Middle frontal gyrus (tissue), 1 donor: ENCODE measurements around the gene KDM4B.

Experiments
- DNase-seq: peaks from one replicate; pipeline ENCODE4 v3.0.0-alpha.2; 2015; ENCODE audit warnings: low spot score; ENCODE audit errors: extremely low spot score

Gene KDM4B

DNA sequence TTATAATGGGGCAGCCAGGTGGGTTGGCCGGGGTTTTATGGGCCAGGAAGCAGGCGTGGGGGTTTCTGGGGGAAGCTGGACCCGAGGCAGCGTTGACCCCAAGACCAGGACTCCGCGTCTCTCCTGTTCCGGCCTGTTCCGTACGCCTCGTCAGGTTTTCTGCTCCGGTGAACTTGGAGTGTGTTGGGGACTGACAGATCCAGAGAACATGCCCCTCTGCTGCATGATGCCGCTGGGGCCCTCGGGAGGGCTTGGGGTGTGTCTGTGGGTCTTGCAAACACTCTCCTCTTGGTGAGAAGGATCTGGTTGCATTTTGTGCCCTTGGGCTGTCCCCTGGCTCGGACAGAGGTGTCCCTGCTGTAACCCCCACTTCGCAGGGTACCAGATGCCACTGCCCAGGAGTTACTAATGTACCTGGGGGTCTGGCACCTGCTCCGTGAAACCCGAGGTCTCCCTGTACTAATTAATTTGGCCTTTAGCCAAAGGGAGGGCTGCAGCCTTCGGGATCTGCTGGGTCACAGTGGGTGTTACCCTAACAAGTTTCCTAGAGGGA lies 15.6 kb downstream of the KDM4B start:
- DNase-seq, result no peak

DNA sequence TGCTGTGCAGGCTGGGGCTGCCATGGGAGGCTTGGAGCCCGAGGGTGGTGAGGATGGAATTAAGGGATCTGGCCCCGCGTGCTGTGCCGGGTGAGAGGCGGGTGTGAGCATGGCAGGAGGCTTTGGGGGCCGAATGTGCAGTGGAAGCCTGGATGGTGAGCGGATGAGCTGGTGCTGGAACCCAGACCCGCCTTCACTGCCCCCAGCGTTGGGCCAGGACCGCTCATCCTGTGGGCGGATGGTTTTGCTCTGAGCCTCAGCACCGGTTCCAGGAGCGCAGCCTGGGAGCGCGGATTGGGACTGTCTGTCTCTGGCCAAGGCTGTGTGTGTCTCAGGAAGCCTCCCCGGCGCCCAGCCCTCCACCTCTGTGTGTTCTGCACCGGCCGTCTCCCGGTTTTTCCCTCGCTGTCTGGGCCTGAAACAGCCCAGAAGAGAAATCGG lies 16.7 kb downstream of the KDM4B start:
- no peak for DNase-seq

- DNase-seq, result no peak
Measured at GRCh38 chr19:4986056-4986455, 17.1 kb downstream of the KDM4B start.

DNA sequence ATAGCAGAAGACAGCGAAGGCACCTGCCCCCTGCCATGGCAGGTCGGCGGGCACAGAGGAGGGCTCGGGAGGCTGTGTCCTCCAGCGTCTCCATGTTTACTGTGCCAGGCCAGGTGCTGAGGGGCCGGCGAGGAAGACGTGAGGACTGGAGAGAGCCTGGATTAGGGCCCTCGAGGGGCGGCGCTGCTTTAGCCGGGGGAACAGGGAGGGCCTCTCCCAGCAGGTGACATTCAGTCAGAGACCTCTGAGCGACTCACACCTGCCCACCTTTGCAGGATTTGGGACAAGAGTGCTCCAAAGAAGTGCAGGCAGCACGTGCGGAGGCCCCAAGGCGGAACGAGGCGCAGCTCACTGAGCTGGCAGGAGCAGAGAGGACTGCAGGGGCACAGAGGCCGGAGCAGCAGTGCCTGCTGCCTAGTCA lies 17.6 kb downstream of the KDM4B start:
- DNase-seq, result no peak

DNA sequence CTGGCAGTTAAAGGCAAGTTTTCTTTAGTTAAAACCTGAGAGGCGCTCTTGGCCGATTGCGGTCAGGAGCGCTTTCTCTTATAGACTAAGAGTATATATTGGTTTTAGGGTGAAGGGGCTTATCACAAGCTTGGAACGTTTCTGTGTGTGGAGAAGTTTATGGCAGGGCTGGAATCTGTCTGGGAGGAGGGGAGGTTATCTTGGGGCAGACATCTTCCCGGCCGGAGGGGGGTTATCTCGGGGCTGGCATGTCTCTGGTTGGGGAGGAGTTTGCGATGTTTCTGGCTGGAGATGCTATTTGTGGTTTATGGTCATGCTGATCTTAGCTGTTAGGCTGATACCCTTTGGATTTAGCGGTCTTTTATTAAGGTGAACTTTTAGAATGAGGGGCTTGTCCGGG lies 18.3 kb downstream of the KDM4B start:
- no peak for DNase-seq

GRCh38 chr19:4987692-4988370 lies 18.9 kb downstream of the KDM4B start:
- DNase-seq, result no peak

GRCh38 chr19:4988770-4989251 lies 19.9 kb downstream of the KDM4B start:
- no peak for DNase-seq

- no peak for DNase-seq
Measured at GRCh38 chr19:4990306-4990705, 21.4 kb downstream of the KDM4B start.

GRCh38 chr19:4991538-4991937 lies 22.6 kb downstream of the KDM4B start:
- DNase-seq, result no peak

GRCh38 chr19:4991996-4992698 lies 23.2 kb downstream of the KDM4B start:
- no peak for DNase-seq

GRCh38 chr19:4993683-4994082 lies 24.8 kb downstream of the KDM4B start:
- DNase-seq, result no peak

- no peak for DNase-seq
Measured at GRCh38 chr19:4996701-4997100, 27.8 kb downstream of the KDM4B start.

DNA sequence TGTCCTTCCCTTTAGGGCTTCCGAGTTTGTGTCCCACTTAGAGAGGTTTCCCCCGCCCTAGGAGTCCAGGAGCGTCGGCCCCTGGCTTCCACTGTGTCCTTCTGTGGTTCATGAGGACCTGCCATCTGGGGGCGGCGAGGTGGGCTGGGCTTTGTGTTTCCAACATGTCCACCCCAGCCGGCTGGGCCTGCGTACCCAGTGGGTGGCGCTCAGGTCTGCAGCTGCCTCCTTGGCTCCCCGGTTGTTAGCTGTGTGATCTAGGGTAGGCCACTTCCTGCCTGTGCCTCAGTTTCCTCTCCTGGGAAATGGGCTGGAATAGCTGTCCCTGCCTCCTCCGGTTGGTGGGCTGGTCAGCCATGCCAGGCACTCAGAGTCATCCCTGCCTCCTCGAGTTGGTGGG lies 28.4 kb downstream of the KDM4B start:
- no peak for DNase-seq

DNA sequence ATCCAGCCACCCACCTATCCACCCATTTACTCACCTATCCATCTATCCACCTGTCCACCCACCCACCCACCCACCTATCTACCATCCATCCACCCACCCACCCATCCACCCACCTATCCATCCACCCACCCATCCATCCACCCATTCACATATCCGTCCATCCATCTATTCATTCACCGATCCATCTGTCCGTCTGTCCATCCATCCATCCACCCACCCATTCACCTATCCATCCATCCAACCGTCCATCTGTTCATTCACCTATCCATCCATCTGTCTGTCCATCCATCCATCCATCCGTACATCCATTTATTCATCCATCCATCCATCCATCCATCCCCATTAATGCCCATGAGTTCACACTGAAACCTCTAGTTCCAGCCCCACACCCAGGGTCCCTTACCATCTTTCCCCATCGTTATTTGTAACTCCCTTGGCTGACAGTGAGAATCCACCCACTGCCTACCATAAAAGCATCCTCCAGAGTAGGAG lies 31.3 kb downstream of the KDM4B start:
- DNase-seq, result no peak

DNA sequence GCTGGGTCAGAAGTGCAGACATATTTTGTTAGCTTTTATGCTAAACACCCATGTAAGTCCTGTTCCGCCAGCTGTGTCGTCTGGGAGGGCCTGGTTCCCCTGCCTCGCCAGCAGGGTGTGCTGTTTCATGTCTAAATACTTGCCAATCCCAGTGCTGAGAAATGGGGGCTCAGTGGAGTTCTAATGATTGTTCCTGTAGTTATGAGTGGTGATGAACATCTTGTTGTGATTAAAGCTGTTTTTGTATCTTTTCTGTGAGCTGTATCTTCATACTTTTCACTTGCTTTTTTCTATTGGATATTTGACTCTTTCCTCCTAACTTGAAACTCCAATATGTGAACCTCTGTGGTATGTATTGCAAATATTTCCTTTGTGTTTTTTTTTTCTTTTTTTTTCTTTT lies 32.7 kb downstream of the KDM4B start:
- DNase-seq, result no peak

DNA sequence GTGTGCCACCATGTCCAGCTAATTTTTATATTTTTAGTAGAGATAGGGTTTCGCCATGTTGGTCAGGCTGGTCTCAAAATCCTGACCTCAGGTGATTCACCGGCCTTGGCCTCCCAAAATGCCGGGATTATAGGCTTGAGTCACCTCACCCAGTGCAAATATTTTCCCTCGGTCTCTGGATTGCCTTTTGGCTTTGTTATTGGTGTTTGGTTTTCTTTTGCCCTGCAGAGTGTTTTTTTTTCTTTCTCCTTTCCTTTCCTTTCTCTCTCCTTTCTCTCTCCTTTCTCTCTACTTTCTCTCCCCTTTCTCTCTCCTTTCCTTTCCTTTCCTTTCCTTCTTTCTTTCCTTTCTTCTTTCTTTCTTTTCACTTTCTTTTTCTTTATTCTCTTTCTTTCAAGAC lies 33.2 kb downstream of the KDM4B start:
- no peak for DNase-seq

DNA sequence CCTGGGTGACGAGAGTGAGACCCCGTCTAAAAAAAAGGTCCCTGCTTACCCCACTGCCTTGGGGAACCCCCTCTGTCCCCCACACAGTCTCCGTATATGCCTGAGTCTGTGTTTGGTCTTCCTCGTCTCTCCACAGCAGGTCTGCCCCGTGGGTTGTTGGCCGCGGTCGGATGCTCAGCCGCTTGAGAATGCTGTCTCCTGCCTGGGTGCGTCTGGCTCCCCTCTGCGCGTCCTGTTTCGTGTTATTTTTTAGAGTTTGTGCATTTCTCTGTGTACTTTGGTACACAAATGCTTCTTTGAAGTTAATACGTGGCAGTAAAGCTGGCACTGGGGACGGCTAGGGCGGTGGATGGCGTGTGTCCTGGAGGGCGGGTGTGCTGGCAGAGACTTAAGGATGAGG lies 34.9 kb downstream of the KDM4B start:
- no peak for DNase-seq

DNA sequence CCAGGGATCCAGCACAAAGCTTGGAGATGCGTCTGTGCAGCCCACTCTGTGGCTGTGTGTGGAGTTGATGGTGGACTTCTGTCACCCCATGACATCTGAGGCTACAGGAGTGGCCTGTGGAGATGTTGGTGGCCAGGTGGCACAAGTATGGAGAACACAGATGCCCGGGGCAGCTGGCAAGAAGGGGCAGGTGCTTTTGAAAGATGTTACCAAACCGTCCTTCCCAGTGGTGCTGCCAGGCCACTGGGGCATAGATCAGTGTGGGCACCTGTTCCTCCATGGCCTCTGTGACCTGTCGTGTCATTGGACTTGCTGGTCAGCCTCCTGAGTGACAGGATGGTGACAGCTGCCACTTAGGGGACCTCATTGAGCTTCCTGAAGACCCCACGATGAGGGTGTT lies 36.2 kb downstream of the KDM4B start:
- DNase-seq, result no peak

DNA sequence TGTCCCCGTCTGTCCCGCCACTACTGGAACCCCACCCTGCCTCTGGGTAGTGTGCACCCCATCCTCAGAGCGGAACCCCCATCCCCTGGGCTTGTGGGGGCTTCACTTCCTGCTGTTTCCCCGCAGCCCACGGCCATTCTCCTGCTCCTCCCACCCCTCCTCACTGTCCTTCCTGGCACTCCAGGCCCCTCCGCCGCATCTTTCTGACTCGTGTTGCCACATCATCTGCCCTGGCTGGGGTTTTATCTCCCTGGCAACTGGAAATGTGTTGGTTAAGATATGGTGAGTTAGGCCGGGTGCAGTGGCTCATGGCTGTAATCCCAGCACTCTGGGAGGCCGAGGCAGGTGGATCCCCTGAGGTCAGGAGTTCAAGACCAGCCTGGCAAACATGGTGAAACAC lies 37.3 kb downstream of the KDM4B start:
- DNase-seq, result no peak

- no peak for DNase-seq
Measured at GRCh38 chr19:5006821-5007220, 37.9 kb downstream of the KDM4B start.

DNA sequence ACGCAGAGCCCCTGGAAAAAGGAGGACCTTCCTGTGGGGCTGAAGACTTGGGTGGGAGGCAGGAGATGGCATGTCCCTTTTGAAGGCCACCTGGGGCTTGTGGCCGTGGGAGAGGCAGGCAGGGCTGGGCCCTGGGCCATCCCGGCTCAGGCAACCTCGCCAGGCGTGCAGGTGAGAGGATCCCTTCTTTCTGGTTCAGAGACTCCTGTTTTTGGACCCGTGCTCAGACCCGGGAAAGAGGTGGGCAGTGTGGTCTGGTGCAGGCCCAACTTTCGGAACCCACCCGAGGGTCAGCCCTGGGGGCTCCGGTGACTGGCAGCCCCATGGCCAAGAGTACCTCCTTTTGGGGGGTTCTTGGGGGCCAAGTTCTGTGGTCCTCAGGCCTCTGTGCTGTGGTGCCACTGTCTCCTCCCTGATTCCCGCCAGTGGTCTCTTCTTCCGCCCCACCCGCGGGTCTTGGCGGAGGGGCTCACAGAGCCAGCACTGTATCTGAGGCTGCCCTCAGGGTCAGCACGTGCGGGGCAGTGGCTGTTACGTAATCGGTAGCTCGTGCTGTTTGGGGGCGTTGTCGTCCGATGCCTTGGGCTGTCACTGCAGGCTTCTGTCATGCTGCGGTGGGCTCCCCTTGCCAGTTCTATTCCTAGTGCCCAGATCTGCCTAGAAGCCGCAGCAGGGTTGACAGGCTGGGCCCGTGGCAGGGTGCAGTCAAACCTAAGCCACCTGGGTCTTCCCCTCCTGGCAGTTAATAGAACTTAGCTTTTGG lies 42.7 kb downstream of the KDM4B start:
- no peak for DNase-seq
